Loucy (cell line): ENCODE results near the gene ZRANB1.

Experiments
- CTCF ChIP-seq: fragments of 200-600 bp; sonication (generic); conservative IDR thresholded peaks from 2 replicates; pipeline ENCODE4 v1.5.1; 2014; ENCODE audit warnings: mild to moderate bottlenecking, antibody characterized with exemption, low read length
- EZH2phosphoT487 ChIP-seq: fragments of 200-600 bp; IDR thresholded peaks from 2 replicates; pipeline ENCODE4 v1.6.1; 2018; ENCODE audit warnings: antibody characterized with exemption, mild to moderate bottlenecking, moderate library complexity, borderline replicate concordance

- TF ChIP-seq CTCF (no peak), EZH2phosphoT487 (no peak)
Observed at GRCh38 chr10:125006188-125006680, 64.3 kb downstream of the ZRANB1 start.
